GM19025 (cell line): ENCODE data around the gene BEGAIN.

Source experiments
- ATAC-seq: cut with Tn5 transposase; IDR thresholded peaks from one replicate; pipeline ENCODE4 v1.9.1; 2021; ENCODE audit warnings: mild to moderate bottlenecking, low read depth, moderate library complexity; ENCODE audit not compliant: unreplicated experiment

The BEGAIN gene

GRCh38 chr14:100553471-100553870, 33.7 kb downstream of the BEGAIN start:
- ATAC-seq: no peak

- no peak for ATAC-seq
Observed at GRCh38 chr14:100552524-100553125, 34.6 kb downstream of the BEGAIN start.

- no peak for ATAC-seq
Observed at GRCh38 chr14:100551056-100551455, 36.2 kb downstream of the BEGAIN start.

- no peak for ATAC-seq
Observed at GRCh38 chr14:100549834-100550625, 37.2 kb downstream of the BEGAIN start.

- no peak for ATAC-seq
Observed at GRCh38 chr14:100548939-100549338, 38.3 kb downstream of the BEGAIN start.

GRCh38 chr14:100548295-100548655, 38.9 kb downstream of the BEGAIN start:
- no peak for ATAC-seq

GRCh38 chr14:100547633-100548294, 39.5 kb downstream of the BEGAIN start:
- ATAC-seq: no peak

- ATAC-seq: no peak
Observed at GRCh38 chr14:100546051-100546443, 41.2 kb downstream of the BEGAIN start.

- no peak for ATAC-seq
Observed at GRCh38 chr14:100545359-100545758, 41.9 kb downstream of the BEGAIN start.

GRCh38 chr14:100544506-100545141, 42.6 kb downstream of the BEGAIN start:
- ATAC-seq: no peak

- no peak for ATAC-seq
Observed at GRCh38 chr14:100543471-100544455, 43.5 kb downstream of the BEGAIN start.

GRCh38 chr14:100542619-100543205, 44.5 kb downstream of the BEGAIN start:
- ATAC-seq: no peak

- ATAC-seq: no peak
Observed at GRCh38 chr14:100541621-100542560, 45.3 kb downstream of the BEGAIN start.

- no peak for ATAC-seq
Observed at GRCh38 chr14:100540926-100541620, 46.1 kb downstream of the BEGAIN start.

- no peak for ATAC-seq
Observed at GRCh38 chr14:100540141-100540925, 46.9 kb downstream of the BEGAIN start.

GRCh38 chr14:100539766-100540140, 47.5 kb downstream of the BEGAIN start:
- no peak for ATAC-seq

GRCh38 chr14:100539003-100539660, 48.1 kb downstream of the BEGAIN start:
- ATAC-seq: no peak
